22Rv1 (cell line): Measurements from ENCODE around the gene LRRC8D.

Experiments used
- H3K27ac ChIP-seq: fragments of 450-650 bp; 2 replicates; pipeline ENCODE4 v1.5.1; 2017
- CTCF ChIP-seq: fragments of 450-650 bp; IDR thresholded peaks from 2 replicates; pipeline ENCODE4 v1.5.1; 2017; ENCODE audit warnings: mild to moderate bottlenecking
- ZFX ChIP-seq: fragments of 450-650 bp; IDR thresholded peaks from 2 replicates; pipeline ENCODE4 v1.6.1; 2017; ENCODE audit warnings: antibody characterized with exemption, borderline replicate concordance

Gene LRRC8D

GRCh38 chr1:89834083-89834704 is 13.4 kb downstream of the LRRC8D start:
- TF ChIP-seq CTCF (no peak), ZFX (no peak)
- H3K27ac ChIP-seq: no peak overlapping the region

GRCh38 chr1:89836252-89837035 is 15.6 kb downstream of the LRRC8D start:
- no peak for TF ChIP-seq ZFX
- no peak for TF ChIP-seq CTCF
- no peak overlapping the region for H3K27ac ChIP-seq

DNA sequence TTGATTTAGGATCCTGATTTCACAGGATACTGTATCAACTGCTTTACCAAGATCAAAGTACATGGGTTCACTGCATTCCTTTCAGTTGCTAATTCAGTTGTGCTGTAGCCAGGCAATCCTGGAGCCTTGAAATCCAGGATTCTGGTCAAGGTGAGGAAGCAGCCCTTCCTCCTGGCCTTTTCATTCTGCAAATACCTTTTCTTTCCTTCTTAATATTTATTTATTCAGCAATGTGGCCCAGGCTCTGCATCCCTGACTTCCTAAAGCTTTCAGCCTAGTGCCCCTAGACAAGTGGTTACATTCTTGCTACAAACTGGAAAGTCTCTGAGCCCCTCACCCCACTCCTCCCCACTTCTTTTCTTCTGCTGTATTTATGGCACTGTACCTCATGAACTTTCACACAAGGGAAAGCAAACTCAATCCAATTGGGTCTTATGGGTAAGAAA is 16.2 kb downstream of the LRRC8D start:
- TF ChIP-seq ZFX: no peak
- no peak for TF ChIP-seq CTCF
- no peak overlapping the region for H3K27ac ChIP-seq

- no peak overlapping the region for H3K27ac ChIP-seq
Measured at GRCh38 chr1:89837510-89837909, 16.7 kb downstream of the LRRC8D start.

GRCh38 chr1:89839516-89839915 is 18.7 kb downstream of the LRRC8D start:
- TF ChIP-seq CTCF (no peak), ZFX (no peak)
- H3K27ac ChIP-seq: no peak overlapping the region

More at GRCh38 chr1:89837510-89837909, 16.7 kb downstream of the LRRC8D start:
- TF ChIP-seq ZFX (no peak), CTCF (no peak)

DNA sequence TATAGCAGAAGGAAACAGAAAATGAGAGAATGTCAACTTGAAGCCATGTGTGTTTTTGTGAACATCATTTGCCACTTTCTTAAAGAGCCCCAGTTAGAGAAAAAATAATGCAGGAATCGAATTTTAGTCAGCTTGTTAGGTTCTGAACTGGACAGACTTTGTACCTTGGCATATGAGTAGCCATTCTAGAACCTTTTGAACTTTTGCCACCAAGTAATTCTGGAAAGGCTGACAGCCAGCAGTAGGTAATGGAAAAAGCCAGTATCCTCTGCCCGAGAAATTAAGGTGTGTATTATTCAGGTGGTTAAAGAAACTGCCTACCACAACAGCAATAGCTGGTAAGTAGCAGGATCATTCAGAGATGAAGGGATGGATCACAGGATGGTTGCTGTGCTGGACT is 20.7 kb downstream of the LRRC8D start:
- no peak overlapping the region for H3K27ac ChIP-seq

More for the DNA sequence above, 20.7 kb downstream of the LRRC8D start:
- TF ChIP-seq ZFX (no peak), CTCF (no peak)
